GM18505 (cell line): ENCODE results near the gene MAFB.

ENCODE experiments used
- ATAC-seq: cut with Tn5 transposase; IDR thresholded peaks from one replicate; pipeline ENCODE4 v1.9.1; 2021; ENCODE audit not compliant: unreplicated experiment
- POLR2A ChIP-seq: IDR thresholded peaks from 4 replicates; pipeline ENCODE4 v1.6.1; 2011; ENCODE audit warnings: borderline replicate concordance; ENCODE audit not compliant: insufficient read depth, insufficient read length; ENCODE audit errors: extremely low read depth

MAFB gene

GRCh38 chr20:40669692-40670091, 19.3 kb downstream of the MAFB start:
- ATAC-seq = no peak
- TF ChIP-seq POLR2A = no peak

- no peak for TF ChIP-seq POLR2A
- no peak for ATAC-seq
These were observed 20.4 kb downstream of the MAFB start for GRCh38 chr20:40668449-40669228.

- ATAC-seq = no peak
These were observed 21.5 kb downstream of the MAFB start for GRCh38 chr20:40667503-40667902.

GRCh38 chr20:40666336-40666735, 22.7 kb downstream of the MAFB start:
- TF ChIP-seq POLR2A = no peak

More at GRCh38 chr20:40667503-40667902, 21.5 kb downstream of the MAFB start:
- no peak for TF ChIP-seq POLR2A

GRCh38 chr20:40664891-40665290, 24.1 kb downstream of the MAFB start:
- ATAC-seq = no peak

More at GRCh38 chr20:40666336-40666735, 22.7 kb downstream of the MAFB start:
- ATAC-seq = no peak

GRCh38 chr20:40663991-40664880, 24.8 kb downstream of the MAFB start:
- ATAC-seq = no peak
- no peak for TF ChIP-seq POLR2A

More at GRCh38 chr20:40664891-40665290, 24.1 kb downstream of the MAFB start:
- TF ChIP-seq POLR2A = no peak

- ATAC-seq = no peak
- TF ChIP-seq POLR2A = no peak
These were observed 25.7 kb downstream of the MAFB start for GRCh38 chr20:40663304-40663790.

GRCh38 chr20:40659567-40659966, 29.5 kb downstream of the MAFB start:
- TF ChIP-seq POLR2A = no peak
- ATAC-seq = no peak

- TF ChIP-seq POLR2A = no peak
These were observed 30.5 kb downstream of the MAFB start for GRCh38 chr20:40658509-40658908.

GRCh38 chr20:40657526-40657925, 31.5 kb downstream of the MAFB start:
- ATAC-seq = no peak
- no peak for TF ChIP-seq POLR2A

More at GRCh38 chr20:40658509-40658908, 30.5 kb downstream of the MAFB start:
- ATAC-seq = no peak

GRCh38 chr20:40655451-40655850, 33.6 kb downstream of the MAFB start:
- TF ChIP-seq POLR2A = no peak
- ATAC-seq = no peak

GRCh38 chr20:40654876-40655275, 34.2 kb downstream of the MAFB start:
- ATAC-seq = no peak
- TF ChIP-seq POLR2A = no peak

GRCh38 chr20:40652441-40652987, 36.5 kb downstream of the MAFB start:
- TF ChIP-seq POLR2A = no peak
- ATAC-seq = no peak
